GM19397 (cell line): Measurements from ENCODE around the gene RSBN1L.

Source experiments
- ATAC-seq: cut with Tn5 transposase; IDR thresholded peaks from one replicate; pipeline ENCODE4 v1.9.1; 2021; ENCODE audit warnings: mild to moderate bottlenecking, moderate library complexity; ENCODE audit not compliant: unreplicated experiment

The RSBN1L gene

GRCh38 chr7:77727936-77728701, 31.9 kb downstream of the RSBN1L start:
- no peak for ATAC-seq

DNA sequence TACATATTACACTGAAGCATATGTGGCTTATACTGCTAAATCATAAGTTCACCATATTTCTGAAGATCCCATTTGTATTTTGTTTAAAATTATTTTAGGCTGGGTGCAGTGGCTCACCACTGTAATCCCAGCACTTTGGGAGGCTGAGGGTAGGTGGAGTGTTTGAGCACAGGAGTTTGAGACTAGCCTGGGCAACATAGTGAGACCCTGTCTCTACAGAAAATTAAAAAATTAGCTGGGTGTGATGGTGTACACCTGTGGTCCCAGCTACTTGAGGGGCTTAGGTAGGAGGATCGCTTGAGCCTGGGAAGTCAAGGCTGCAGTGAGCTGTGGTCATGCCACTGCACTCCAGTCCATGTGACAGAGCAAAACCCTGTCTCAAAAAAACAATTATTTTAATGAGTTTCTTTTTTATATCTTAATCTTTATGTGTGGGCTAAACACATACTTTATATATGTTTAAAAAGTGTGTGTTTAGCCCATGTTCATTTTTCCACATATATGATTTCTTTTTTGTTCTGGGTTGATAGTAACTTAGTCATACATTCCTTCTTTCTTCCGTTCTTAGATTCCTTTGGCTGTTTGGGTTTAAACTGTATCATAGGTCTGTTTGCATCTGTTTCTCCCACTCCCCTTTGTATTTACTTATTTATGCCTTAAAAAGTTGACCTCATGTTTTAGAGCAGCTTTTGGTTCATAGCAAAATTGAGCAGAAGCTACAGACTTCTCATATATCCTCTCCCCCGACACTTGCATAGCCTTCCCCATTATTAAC, 33.5 kb downstream of the RSBN1L start:
- no peak for ATAC-seq

DNA sequence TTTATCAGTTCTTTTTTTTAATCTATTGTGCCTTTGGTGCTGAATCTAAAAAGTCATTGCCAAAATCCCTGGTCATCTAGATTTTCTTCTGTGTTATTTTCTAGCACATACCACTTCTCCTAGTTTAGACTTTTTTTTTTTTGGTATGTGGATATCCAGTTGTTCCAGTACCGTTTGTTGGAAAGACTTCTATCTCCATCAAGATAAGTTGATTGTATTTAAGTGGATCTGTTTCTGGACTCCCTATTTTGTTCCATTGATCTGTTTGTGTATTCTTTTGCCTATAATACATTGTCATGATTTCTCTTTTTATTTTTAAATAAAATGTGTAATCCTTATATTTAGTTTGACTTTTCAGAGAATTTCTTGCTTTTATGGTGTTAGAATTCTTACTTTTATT, 35.5 kb downstream of the RSBN1L start:
- no peak for ATAC-seq

GRCh38 chr7:77734659-77735421, 38.6 kb downstream of the RSBN1L start:
- no peak for ATAC-seq

GRCh38 chr7:77735457-77735856, 39.2 kb downstream of the RSBN1L start:
- ATAC-seq, result no peak

DNA sequence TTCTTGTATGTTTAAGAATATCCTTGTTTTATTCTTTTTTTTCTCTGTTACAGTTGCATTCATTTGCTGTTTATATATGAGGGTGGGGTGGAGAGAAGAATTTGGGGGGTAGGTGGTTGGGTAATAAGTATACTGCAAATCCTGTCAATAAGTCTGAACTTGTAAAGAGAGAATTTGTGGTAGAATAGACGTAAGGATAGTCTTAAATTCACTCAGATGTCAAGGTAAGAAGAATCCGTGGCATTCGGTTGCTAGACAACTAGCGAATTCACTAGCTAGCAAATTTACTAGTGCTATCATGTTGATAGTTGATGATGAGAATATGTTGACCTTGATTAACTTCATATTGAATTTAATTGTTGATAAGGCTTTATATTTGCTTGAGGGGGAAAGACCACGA, 40.7 kb downstream of the RSBN1L start:
- no peak for ATAC-seq

GRCh38 chr7:77738382-77738781, 42.1 kb downstream of the RSBN1L start:
- no peak for ATAC-seq

DNA sequence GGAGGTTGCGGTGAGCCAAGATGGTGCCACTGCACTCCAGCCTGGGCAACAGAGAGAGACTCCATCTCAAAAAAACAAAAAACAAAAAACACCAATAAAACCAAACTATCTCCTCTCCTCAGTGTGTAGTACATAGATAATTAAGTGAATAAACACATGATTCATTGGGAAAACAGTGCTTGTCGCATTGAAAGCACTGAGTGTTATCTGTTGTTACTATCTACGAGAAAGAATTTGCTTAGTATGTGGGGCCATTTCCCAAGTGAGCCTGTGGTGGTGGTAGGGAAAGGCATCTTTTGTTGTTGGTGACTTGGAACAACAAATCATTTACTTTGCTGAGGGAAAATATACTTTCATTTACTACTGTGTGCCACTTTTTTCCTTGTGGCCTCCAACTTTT, 42.6 kb downstream of the RSBN1L start:
- no peak for ATAC-seq

GRCh38 chr7:77740257-77740656, 44.0 kb downstream of the RSBN1L start:
- no peak for ATAC-seq

- ATAC-seq, result no peak
Measured at GRCh38 chr7:77743518-77743917, 47.3 kb downstream of the RSBN1L start.

DNA sequence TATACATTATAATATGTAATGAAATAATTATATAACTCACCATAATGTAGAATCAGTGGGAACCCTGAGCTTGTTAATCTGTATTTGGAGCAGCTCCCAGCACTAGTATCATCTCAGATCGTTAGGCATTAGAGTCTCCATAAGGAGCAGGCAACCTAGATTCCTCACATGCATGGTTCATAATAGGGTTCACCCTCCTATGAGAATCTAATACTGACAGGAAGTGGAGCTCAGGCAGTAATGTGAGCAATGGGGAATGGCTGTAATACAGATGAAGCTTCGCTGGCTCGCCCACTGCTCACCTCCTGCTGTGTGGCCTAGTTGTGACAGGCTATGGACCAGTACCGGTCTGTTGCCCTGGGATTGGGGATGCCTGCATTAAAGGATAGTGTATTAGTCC, 49.5 kb downstream of the RSBN1L start:
- ATAC-seq, result no peak

DNA sequence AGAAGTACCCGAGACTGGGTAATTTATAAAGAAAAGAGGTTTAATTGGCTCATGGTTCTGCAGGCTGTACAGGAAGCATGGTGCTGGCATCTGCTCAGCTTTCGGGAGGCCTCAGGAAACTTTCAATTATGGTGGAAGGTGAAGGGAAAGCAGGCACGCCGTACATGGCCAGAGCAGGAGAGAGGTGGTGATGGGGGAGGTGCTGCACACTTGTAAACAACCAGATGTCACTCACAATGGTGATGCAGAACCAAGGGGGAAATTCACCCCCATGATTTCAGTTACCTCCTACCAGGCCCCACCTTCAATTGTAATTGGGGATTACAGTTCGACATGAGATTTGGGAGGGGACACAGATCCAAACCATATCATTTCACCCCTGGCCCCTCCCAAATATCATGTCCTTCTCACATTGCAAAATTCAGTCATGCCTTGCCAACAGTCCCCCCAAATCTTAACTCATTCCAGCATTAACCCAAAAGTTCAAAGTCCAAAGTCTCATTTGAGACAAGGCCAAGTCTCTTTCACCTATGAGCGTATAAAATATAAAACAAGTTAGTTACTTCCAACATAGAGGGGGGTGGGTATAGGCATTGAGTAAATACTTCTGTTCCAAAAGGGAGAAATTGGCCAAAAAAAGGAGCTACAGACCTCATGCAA, 50.0 kb downstream of the RSBN1L start:
- no peak for ATAC-seq

- ATAC-seq, result no peak
Measured at GRCh38 chr7:77746824-77747165, 50.5 kb downstream of the RSBN1L start.

- no peak for ATAC-seq
Measured at GRCh38 chr7:77747178-77747577, 50.9 kb downstream of the RSBN1L start.

DNA sequence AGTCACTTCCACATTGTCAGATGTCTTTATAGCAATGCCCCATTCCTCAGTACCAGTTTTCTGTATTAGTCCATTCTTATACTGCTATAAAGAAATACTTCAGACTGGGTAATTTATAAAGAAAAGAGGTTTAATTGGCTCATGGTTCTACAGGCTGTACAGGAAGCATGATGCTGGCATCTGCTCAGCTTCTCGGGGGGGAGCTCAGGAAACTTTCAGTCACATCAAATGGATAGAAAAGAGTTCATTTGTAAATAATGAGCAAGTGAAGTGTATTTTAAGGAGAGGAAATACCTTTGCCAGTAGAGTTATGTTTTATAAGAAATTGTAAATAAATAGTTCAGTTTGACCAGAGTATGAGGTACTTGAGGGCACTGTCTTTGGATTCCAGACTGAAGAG, 51.5 kb downstream of the RSBN1L start:
- ATAC-seq, result no peak

- no peak for ATAC-seq
Measured at GRCh38 chr7:77752016-77752415, 55.8 kb downstream of the RSBN1L start.

GRCh38 chr7:77753173-77753572, 56.9 kb downstream of the RSBN1L start:
- no peak for ATAC-seq

DNA sequence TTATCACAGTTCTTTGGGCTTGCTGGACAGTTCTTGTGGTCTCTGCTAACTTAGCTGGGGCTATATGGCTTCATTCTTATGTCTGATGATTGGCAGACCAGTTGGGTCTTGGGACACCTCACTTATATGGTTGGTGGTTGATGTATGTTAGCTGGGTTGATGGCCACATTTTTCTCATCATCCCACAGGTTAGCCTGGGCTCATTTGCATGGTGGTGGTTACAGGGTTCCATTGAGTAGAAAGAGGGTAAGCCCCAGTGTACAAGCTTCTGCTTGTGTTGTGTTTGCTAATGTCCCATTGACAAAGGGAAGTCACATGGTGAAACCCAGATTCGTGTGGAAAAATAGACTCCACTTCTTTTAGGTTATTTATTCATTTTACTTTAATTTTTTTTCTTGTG, 61.3 kb downstream of the RSBN1L start:
- ATAC-seq, result peak; percentile 89

- no peak for ATAC-seq
Measured at GRCh38 chr7:77759294-77759889, 63.1 kb downstream of the RSBN1L start.

DNA sequence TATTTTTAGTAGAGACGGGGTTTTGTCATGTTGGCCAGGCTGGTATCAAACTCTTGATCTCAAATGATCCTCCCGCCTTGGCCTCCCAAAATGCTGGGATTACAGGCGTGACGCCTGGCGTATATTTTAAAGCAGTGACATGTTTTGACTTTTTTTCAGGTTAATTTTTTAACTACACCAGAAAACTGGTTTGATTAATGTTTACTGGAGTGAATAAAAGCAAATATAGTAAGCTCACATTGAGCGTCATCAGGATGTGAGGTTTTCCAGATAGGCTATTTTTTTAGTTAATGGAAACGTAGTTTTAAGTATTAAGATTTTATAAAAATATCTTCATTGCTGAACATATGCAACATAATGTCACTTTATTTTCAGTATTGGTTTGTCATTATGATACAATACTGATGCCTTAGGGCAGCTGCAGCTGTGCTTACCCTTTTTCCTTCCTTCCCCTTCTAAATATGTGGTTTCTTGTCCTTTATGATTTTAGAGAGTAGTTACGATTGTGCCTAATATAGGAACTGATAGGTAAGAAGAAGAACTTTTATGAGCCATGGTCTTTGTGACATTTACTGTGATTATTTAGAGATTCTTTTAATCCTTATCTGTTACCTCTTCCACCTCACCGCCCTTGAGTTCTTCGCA, 64.7 kb downstream of the RSBN1L start:
- no peak for ATAC-seq
